ENCODE measurements around the gene BCL2A1.
"Not testable (repeated sequence)": the region's sequence is repeated elsewhere in the genome, so short reads cannot be mapped to it uniquely, and the experiment has no call there.

Gene BCL2A1

DNA sequence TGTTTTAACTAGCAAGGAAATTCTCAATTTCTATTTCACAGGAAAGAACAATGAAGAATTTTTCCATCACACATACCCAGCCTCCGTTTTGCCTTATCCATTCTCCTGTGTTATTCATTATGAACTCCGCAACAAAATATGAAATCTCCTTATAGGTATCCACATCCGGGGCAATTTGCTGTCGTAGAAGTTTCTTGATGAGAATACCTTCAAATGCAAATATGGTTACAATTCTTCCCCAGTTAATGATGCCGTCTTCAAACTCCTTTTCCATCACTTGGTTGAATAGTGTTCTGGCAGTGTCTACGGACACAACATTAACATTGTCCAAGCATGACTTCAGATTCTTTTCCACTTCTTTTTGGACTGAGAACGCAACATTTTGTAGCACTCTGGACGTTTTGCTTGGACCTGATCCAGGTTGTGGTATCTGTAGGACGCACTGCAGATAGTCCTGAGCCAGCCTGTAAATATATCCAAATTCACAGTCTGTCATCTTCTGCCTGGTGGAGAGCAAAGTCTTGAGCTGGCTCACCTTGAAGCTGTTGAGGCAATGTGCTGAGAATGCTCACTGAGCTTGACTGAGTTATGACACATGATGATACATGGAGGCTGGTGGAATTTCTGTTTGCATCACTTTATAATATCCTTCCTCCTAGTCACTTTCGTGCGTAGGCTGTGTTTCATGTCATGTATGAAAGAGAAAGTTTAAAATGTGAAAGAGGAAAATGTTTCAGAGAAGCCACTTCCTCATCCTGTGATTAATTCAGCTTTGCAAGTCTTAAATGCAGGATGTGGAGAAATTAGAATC, at the start of gene BCL2A1:
TSS of gene BCL2A1 (minus strand) at position 573 of the 811 bp plus-strand sequence. CDS start at position 496, 77 bp downstream.
- DNase-seq = peak; percentile 76

DNA sequence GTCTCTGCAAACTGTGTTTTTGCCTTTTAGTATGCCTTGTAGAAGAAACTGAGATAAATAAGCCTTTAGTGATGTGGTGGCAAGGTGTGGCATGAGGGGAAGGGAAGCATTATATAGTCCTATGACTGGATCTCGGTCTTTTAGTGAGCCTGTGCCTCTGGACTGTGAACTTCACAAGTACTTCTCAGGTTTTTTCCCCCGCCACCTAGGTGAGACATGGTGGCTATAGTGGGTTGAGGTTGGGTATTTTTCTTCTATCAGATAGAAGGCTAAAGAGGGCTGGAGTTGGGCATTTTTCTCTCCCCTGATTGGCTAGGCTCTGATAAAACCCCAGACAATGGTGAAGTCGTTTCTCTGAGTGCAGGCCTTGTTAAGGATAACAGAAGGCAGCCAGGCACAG, 49.7 kb upstream of the BCL2A1 start:
- no peak for DNase-seq

DNA sequence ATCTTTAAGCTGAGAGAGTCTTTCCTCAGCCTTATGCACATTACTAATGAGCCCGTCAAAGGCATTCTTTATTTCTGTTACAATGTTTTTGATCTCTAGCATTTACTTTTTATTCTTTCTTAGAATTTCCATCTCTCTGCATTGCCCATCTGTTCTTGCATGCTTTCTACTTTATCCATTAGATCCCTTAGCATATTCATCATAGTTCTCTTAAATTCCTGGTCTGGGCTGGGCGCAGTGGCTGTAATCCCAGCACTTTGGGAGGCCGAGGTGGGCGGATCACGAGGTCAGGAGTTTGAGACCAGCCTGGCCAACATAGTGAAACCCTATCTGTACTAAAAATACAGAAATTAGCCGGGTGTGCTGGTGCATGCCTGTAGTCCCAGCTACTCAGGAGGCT, 49.2 kb upstream of the BCL2A1 start:
- DNase-seq = not testable (repeated sequence)

DNA sequence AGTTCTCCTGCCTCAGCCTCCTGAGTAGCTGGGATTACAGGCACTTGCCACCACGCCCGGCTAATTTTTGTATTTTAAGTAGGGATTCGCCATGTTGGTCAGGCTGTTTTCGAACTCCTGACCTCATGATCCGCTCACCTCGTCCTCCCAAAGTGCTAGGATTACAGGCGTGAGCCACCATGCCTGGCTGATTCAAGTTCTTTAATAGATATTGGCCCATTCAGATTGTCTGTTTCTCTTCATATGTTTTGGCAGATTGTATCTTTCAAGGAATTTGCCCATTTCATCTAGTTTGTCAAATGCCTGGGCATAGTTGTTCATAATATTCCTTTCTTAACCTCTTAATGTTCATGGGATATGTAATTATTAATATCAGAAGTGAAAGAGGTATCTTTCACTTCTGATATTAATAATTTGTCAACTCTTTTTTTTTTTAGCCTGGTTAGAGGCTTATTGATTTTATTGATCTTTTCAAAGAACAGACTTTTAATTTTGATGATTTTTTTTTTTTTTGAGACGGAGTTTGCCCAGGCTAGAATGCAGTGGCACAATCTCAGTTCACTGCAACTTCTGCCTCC, 48.3 kb upstream of the BCL2A1 start:
- DNase-seq = no peak

DNA sequence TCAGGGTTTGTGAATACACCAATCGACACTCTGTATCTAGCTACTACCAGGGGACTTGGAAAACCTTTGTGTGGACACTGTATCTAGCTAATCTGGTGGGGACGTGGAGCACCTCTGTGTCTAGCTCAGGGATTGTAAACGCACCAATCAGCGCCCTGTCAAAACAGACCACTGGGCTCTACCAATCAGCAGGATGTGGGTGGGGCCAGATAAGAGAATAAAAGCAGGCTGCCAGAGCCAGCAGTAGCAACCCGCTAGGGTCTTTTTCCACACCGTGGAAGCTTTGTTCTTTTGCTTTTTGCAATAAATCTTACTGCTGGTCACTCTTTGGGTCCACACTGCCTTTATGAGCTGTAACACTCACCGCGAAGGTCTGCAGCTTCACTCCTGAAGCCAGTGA, 46.1 kb upstream of the BCL2A1 start:
- not testable (repeated sequence) for DNase-seq

DNA sequence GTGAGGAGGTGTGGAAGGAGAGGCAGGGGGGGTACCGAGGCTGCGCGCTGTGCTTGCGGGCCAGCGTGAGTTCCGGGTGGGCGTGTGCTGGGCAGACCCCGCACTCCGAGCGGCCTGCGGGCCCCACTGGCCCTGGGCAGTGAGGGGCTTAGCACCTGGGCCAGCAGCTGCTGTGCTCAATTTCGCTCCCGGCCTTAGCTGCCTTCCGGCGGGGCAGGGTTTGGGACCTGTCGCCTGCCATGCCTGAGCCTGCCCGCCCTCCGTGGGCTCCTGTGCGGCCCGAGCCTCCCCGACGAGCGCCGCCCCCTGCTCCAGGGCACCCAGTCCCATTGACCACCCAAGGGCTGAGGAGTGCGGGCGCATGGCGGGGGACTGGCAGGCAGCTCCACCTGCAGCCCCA, 45.5 kb upstream of the BCL2A1 start:
- DNase-seq = not testable (repeated sequence)

DNA sequence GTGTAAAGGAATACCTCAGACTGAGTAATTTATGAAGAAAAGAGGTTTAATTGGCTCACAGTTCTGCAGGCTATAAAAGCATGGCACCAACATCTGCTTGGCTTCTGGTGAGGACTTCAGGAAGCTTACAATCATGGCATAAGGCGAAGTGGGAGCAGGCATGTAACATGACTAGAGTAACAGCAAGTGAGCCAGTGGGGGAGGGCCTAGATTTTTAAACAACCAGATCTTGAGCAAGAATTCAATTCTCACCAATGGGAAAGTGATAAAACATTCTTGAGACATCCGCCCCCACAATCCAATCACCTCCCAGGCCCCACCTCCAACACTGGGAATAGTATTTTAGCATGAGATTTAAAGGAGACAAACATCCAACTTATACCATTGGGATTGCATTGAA, 44.2 kb upstream of the BCL2A1 start:
- no peak for DNase-seq

DNA sequence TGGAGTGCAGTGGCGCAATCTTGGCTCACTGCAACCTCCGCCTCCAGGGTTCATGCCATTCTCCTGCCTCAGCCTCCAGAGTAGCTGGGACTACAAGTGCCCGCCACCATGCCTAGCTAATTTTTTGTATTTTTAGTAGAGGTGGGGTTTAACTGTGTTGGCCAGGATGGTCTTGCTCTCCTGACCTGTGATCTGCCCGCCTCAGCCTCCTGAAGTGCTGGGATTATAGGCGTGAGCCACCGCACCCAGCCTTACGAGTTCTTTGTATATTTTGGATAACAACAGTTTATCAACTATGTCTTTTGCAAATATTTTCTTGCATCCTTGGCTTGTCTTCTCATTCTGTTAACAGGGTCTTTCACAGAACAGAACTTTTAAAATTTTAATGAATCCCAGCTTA, 43.2 kb upstream of the BCL2A1 start:
- DNase-seq = not testable (repeated sequence)

DNA sequence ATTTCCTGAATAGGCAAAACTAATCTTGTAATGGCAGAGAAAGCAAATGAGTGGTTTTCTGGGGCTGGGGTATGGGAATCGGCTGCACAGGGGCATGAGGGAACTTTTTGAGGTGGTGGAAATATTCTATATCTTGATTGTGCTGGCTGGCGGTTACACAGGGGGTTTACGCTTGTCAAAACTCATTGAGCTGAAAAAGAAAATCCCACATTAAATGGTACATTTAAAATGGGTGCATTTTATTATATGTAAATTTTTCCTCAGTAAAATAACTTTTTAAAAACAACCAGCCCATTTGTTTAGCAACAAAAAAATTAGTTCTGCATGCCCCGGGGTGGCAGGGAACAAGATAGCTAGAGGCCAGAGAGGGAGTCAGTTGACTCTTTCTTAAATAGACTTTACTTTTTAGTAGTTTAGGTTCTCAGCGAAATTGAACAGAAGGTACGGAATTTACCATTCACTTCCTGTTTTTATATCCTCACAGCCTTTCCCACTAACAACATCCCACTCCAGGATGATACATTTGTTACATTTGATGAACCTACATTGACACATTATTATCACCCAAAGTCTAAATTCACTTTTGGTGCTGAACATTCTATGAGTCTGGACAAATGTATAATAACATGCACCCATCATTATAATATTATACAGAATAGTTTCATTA, 41.2 kb upstream of the BCL2A1 start:
- DNase-seq = no peak

DNA sequence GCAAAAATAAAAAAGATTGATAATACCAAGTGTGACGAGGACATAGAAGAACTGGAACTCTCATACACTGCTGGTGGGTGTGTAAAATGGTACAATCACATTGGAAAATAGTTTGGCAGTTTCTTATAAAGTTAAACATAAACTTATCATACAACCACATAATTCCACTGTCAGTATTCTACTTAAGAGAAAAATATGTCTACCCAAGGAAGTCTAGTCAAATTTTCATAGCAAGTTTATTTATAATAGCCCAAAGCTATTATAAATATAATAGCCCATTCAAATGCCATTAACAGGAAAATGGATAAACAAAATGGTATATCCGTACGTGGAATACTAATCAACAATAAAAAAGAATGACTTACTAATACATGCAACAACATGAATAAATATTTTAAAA, 40.6 kb upstream of the BCL2A1 start:
- DNase-seq = no peak

DNA sequence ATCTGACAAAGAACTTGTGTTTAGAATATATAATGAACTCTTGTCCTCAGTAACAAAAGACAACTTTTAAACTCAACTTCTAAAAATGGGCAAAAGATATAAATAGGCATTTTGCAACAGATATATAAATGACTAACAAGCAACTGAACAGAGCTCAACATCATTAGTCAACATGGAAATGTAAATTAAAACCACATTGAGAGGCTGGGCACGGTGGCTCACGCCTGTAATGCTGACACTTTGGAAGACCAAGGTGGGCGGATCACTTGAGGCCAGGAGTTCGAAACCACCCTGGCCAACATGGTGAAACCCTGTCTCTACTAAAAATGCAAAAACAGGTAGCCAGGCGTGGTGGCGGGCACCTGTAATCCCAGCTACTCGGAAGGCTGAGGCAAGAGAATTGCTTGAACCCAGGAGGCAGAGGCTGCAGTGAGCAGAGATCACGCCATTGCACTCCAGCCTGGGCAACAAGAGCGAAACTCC, 40.1 kb upstream of the BCL2A1 start:
- not testable (repeated sequence) for DNase-seq

DNA sequence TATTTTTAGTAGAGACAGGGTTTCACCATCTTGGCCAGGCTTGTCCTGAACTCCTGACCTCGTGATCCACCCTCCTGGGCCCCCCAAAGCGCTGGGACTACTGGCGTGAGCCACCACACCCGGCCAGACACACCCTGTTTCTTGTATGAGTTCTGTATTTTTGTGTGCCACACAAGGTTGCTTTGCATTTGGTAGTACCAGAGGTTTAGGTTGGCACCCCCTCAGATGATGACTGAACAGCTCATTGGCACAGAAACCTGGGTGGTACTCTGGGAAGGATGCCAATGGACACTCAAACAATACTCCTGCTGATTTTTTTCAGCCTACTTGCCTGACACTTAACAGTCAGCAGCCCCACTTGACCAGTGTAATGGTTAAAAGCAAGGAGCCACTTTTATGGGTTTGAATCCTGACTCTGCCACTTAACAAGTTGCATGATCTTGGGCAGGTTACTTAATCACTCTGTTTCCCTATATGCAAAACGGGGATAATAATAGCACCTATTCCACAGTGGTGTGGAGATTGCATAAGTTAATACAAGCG, 39.2 kb upstream of the BCL2A1 start:
- DNase-seq = no peak

DNA sequence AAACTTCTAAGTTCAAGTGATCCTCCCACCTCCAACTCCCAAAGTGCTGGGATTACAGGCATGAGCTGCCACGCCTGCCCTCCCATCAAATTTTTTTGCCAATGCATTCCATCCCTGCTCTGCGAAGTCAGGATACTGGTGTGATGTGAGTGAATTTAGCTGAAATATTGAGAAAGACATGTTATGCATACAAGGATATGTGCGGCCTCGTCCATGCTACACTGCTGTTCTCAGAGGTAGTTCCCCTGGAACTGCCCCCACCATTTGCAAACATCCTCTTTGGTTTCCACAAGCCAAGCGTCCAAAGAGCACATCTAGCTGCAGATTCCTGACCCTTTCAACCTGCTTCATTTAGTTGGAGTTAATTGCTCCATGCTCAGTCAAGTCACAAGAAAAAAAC, 36.5 kb upstream of the BCL2A1 start:
- DNase-seq = no peak

DNA sequence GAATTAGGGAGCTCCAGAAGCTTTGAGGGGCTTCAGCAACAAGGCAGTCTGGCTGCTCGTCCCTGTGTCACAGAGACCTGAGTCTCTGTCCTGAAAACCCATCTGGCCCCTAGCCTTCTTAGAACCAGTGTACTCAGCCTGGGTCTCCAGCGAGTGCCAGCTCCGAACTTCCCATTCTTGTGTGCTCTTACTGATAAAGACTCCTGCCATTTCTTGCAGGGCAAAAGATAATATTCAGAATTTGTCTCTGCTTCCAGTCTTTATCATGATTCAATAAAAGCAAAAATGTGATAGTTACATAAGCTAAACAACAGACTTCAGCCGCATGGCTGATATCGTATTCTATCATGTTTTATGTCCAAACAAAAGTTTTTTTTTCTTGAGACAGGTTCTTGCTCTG, 36.0 kb upstream of the BCL2A1 start:
- DNase-seq = no peak

DNA sequence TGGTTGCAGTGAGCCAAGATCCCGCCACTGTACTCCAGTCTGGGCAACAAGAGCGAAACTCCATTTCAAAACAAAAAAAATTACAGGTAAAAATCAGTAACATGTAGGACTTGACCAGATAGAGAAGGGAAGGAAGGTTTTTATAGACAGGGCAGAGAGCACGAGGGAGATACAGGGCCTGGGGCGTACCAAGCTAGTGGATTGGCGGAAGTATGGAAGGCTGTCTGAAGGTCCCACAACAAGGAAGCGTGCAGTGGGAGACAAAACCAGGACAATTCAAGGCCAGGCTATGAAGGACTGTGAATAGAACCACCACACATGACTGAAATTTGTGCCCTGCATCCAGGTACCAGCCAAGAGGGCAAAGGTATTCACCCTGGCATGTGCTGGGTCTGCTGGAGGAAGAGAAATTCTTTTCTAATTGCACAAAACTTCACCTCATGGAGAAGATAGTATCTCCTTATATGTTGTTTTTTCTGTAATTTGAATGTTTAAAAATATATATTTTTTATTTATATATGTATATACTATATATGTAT, 33.0 kb upstream of the BCL2A1 start:
- DNase-seq = no peak

DNA sequence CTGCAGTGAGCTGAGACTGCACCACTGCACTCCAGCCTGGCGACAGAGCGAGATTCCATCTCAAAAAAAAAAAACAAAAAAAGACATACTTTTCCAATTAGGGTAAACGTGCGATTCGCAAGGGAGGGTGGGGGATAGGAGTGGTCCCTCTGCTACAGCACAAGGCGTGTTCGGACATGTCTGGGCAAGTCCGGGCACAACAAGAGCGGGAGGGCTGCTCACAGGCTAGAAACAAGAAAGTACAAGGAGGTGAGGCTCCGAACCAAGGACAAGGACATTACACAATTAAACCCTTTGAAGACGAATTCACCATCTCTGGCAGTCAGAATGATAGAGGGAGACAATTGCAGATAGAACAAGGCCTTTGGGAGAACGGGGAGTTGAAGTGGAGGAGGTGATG, 32.2 kb upstream of the BCL2A1 start:
- DNase-seq = no peak

DNA sequence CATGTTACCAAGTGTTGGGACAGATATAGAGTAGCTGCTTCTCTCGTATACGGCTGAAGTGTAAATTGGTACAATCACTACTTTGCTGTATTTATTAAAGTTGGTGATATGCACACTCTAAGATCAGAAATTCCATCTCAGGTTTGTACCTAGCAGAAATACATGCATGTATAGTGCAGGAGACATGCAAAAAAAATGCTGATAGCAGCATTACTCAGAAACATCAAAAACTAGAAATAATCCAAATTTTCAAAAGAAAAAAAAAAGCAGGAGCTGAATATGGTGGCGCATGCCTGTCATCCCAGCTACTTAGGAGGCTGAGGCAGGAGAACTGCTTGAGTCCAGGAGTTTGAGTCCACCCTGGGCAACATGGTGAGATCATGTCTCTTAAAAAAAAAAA, 31.3 kb upstream of the BCL2A1 start:
- DNase-seq = no peak

DNA sequence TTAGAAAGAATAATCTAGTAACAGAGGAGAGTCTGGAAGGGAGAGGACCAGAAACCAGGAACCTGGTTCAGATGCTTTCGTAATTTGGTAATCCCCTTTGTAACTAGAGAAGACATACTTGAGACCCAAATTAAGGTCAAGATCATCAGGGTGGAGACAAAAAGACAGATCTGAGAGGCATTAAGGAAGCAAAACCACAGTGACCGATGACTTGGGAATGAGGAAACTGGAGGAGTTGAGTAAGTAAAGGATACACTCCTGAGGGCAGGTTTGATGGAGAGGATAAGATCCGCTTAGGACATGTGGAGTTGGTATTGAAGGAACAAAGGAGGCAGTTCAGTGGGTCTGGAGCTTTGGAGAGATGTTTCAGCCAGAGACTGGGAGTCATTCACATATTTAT, 23.6 kb upstream of the BCL2A1 start:
- DNase-seq = no peak

DNA sequence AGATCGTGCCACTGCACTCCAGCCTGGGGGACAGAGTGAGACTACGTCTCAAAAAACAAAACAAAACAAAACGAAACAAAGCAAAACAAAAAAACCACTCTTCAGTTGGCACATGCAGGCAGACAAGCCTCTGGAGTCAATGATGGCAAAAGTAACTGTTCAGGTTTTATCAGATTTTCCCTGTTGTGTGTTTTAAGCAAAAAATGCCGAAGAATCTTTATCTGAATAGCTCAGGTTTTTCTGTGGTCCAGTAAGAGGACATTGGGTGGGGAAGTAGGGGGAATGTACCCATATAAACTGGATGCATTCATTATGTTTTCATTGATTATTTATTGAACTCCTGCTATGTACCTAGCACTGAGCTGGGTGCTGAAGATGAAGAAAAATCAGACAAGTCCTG, 20.8 kb upstream of the BCL2A1 start:
- no peak for DNase-seq

DNA sequence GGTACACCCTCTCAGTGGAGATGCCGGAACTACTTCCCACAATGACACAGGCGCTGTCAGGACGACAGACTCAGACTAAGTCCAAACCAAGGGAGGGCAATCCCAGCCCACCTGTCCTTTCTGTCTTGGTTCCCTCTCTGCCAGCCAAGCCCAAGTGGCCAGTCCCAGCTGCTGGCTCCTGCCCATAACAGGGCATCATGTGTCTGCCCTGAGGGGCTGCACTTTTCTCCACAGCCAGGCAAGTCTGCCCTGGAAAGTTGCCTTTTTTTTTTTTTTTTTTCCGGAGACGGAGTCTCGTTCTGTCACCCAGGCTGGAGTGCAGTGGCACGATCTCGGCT, 20.0 kb upstream of the BCL2A1 start:
- DNase-seq = no peak

DNA sequence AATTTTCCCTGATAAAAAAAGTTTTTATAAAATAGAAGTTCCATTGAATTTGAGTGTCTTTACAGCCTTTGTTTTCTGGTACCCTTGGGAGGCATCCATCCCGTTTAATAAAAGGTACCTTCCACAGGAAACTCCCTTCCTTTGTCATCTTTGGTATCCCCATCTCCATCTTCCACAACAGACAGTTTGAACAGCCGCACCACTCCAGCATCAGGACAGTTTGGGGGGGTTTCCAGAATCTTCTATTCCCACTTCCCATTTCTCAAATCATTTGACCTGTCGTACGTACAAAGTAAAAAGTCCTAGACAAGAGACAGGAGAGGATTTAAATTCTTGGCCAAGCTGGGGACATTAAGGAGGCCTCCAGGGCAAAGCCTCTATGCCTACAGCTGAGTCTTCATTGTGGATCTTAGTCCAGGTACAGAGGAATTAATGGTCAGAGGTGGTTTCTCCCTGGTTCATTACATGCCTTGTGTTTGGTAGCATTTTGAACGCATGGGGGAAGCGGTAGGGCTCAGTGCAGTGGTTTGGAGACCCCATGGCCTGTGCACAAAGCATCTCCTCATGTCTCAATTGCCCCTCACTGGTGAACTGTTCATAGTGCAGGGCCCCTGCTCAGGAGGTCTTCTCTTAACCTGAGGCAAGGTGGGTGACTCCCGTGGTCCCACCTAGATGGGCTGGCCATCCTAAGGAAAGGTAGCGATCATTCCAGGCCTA, 19.4 kb upstream of the BCL2A1 start:
- no peak for DNase-seq

DNA sequence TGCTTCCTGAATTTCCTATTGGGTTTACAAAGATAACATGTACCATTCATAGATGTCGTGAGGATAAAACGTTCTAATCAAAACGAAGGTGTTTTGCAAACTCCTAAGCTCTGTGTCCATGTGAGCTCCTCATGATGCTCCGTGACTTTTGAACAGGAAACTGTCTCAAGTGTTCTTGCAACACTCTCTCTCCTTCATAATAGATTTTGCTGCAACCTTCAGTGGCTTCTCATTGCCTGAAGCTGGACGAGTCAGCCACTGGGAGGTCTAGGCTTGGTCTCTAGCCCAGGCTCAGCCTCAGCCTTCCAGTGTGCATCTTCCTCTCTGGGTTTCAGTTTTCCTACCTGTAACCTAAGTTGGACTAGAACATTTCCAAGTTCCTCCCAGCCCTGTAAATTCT, 18.7 kb upstream of the BCL2A1 start:
- DNase-seq = no peak

DNA sequence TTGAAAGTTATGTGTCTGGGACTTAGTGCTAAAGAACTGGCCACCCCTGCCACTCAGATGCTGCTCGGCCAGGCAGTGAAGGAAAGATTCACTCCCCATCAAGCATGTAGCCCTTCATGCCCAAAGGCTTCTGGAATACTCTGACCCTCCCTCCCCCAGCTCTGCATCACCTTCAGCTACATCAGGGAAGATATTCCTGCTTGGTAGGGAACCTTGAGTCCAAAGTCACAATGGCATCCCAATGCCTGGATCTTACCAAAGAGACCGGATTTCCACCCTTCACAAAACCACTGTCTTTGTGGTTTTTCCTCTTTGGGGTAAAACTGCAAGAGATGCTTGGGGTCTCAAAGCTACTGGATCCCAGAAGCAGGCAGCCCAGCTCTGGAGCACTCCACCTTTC, 18.2 kb upstream of the BCL2A1 start:
- DNase-seq = no peak

Data from CD4-positive, alpha-beta T cell treated with Interleukin-17A for 1 hour (primary cell).